ENCODE data around the gene FRAS1. TPM values are rescaled to one million over a fixed set of nuclear protein-coding genes. Genes with fewer than 3 reads are reported as not detected.
"Not testable (repeated sequence)": the region's sequence is repeated elsewhere in the genome, so short reads cannot be mapped to it uniquely, and the experiment has no call there.

Gene FRAS1
- total RNA-seq, 3 donors from 2014 or later: 0.03 to 0.08 (median 0.08) TPM

DNA sequence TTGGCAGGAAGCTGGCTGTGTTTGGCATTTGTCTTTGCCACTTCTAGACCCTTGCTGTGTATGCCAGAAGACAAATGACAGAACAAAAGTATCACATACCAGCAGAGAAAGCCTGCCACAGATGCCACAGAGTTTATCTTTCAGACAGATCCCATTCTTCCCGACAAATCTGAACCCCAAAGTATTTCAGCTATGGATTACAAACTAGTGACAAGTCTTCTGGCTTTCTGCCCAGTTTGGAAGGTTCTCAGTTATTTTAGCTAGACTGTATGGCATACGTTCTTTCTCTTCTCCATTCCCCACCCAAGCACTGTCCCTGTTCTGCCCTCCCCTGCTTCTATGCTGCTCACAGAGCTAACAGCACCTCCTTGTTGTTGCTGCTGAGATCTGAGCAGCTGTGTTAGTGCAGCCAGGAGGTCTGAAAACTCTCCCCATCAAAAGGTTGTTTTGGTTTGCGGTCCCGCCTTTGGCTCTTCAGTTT, 236.7 kb downstream of the FRAS1 start:
- no peak for ATAC-seq
- peaks cover 5% of the 10 kb centered on the region for H3K27me3 Mint-ChIP-seq (ENCODE audit: low read depth)
- H3K36me3 Mint-ChIP-seq (ENCODE audit: insufficient read depth): no peaks in the 10 kb centered on the region
- no peak overlapping the region for H3K4me3 Mint-ChIP-seq
- DNase-seq: no peak
- H3K9me3 Mint-ChIP-seq: no peaks in the 10 kb centered on the region
- H3K4me1 Mint-ChIP-seq (ENCODE audit: low read depth): no peaks in the 10 kb centered on the region

DNA sequence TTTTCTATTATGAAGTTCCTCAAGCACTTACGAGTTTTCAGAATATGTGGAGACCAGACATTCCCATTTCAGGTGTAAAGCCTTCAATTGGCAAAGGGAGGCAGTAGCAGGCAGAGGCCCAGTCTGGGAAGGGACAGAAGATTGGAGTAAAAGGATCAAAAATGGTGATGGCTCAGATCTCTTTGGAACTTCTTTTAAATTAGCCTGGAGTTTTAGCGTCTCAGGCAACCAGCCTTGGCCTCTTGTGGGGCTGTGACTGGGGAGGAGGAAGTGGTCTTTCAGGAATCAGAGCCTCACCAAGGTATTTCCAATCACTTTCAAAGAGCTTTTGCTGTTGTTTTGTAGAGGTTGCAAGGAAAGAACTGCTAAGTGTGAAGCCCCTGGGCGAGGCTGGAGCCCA, 239.1 kb downstream of the FRAS1 start:
- H3K9me3 Mint-ChIP-seq: no peaks in the 10 kb centered on the region
- DNase-seq: no peak
- no peaks in the 10 kb centered on the region for H3K4me1 Mint-ChIP-seq (ENCODE audit: low read depth)
- ATAC-seq: no peak
- H3K36me3 Mint-ChIP-seq (ENCODE audit: insufficient read depth): no peaks in the 10 kb centered on the region
- H3K4me3 Mint-ChIP-seq: no peak overlapping the region
- H3K27me3 Mint-ChIP-seq (ENCODE audit: low read depth): peaks cover 5% of the 10 kb centered on the region

DNA sequence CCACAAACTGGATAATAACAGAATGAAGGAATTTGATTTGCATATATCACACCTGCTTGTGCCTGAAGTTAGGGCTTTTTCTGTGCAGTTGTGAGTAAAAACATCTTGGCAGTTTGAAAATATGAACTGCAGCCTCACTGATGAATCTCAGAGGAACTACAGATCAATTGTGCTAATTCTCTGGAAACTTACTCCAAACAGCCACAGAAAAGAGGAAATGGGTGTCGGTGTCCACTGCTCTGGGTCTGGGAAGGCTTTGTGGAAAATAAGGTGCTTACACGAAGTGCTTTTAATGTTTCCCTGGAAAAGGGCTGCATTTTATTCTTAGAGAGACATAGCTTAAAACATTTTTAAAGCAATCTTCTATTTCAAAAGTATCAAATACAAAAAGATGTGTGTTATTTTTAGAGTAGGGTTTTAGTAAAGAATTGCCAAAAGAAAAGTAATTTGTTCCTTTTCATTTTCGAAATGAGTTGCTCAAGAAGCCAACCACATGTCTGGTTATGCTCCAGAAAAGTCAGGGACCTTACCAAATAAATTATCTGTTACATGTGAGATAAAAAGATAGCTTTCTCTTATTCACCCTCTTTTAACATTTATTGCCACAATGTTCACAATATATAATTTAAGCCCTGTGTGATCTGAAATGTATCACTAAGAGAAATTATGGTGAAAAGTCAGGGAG, 240.1 kb downstream of the FRAS1 start:
- Mint-ChIP-seq H3K9me3 (no peaks in the 10 kb centered on the region), H3K36me3 (ENCODE audit: insufficient read depth) (no peaks in the 10 kb centered on the region), H3K27me3 (ENCODE audit: low read depth) (peaks cover 5% of the 10 kb centered on the region), H3K4me3 (no peak overlapping the region), H3K4me1 (ENCODE audit: low read depth) (no peaks in the 10 kb centered on the region)
- no peak for DNase-seq
- ATAC-seq: no peak

DNA sequence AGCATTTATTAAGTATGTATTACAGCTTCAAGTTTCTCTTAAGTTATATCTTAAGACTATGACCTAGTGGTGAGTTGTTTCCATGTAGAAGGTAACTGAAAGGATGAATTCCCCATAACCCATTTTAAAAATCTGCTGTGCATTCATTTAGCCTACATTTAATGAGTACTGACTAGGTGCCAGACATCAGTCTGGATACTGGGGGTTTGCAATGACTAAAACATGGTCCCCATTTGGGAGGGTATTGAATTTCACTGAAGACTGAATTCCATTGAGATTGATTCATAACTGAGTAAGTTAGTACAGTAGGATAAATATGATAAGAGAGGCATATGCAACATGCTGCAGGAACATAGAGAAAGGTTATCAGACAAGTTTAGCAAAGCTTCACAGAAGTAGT, 241.5 kb downstream of the FRAS1 start:
- Mint-ChIP-seq H3K9me3 (no peaks in the 10 kb centered on the region), H3K4me3 (no peak overlapping the region), H3K4me1 (ENCODE audit: low read depth) (no peaks in the 10 kb centered on the region), H3K36me3 (ENCODE audit: insufficient read depth) (no peaks in the 10 kb centered on the region), H3K27me3 (ENCODE audit: low read depth) (peaks cover 5% of the 10 kb centered on the region)
- no peak for DNase-seq
- ATAC-seq: no peak

DNA sequence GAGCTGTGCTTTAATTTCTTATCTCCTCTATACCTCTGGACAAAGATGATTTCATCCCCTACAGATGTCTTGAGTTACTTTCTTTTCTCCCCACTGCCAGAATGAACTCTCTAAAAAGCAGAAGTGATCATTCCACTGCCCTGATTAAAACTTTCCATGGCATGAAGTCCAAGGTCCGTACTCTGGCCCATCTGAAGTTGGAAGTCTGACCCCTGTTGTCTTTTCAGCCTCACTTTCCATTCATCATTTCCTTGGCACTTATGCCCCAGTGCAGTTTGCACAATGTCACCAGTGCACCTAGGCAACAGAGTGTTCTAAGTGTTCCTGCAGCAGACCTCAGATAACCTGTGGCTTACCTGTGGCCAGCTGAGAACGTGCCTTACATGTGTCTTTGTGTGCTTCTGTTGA, 242.4 kb downstream of the FRAS1 start:
- no peak for ATAC-seq
- H3K4me1 Mint-ChIP-seq (ENCODE audit: low read depth): no peaks in the 10 kb centered on the region

DNA sequence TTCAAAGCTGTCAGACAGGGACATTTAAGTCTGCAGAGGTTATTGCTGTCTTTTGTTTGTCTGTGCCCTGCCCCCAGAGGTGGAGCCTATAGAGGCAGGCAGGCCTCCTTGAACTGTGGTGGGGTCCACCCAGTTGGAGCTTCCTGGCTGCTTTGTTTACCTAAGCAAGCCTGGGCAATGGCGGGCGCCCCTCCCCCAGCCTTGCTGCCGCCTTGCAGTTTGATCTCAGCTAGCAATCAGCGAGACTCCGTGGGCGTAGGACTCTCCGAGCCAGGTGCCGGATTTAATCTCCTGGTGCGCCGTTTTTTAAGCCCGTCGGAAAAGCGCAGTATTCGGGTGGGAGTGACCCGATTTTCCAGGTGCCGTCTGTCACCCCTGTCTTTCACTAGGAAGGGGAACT, 250.1 kb downstream of the FRAS1 start:
- not testable (repeated sequence) for H3K9me3 Mint-ChIP-seq; ATAC-seq; DNase-seq; H3K4me1 Mint-ChIP-seq (ENCODE audit: low read depth); H3K4me3 Mint-ChIP-seq; H3K27me3 Mint-ChIP-seq (ENCODE audit: low read depth); H3K36me3 Mint-ChIP-seq (ENCODE audit: insufficient read depth)

More for the DNA sequence above, 242.4 kb downstream of the FRAS1 start:
- DNase-seq: no peak
- H3K36me3 Mint-ChIP-seq (ENCODE audit: insufficient read depth): no peaks in the 10 kb centered on the region
- no peak overlapping the region for H3K4me3 Mint-ChIP-seq
- H3K27me3 Mint-ChIP-seq (ENCODE audit: low read depth): peaks cover 5% of the 10 kb centered on the region
- H3K9me3 Mint-ChIP-seq: no peaks in the 10 kb centered on the region

DNA sequence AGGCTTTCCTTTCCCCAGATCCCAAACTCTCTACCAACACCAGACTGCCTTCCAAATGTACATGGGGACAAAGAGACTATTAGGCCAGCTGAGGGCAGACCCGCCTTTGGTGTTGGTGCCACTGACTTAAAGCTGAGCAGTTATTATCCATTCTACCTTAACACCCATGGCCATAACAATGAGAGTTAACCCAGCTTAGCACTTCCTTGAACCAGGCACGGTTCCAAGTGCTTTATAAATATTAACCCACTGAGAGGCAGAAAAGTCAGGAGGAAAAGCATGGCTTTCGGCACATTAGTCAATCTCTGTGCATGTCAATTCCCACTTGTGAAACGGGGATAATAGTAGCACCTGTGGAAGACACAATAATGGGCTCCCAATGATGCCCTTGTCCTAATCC, 251.4 kb downstream of the FRAS1 start:
- Mint-ChIP-seq H3K4me1 (ENCODE audit: low read depth) (no peaks in the 10 kb centered on the region), H3K4me3 (no peak overlapping the region), H3K36me3 (ENCODE audit: insufficient read depth) (no peaks in the 10 kb centered on the region), H3K9me3 (no peaks in the 10 kb centered on the region), H3K27me3 (ENCODE audit: low read depth) (no peaks in the 10 kb centered on the region)
- DNase-seq (no peak), ATAC-seq (no peak)

DNA sequence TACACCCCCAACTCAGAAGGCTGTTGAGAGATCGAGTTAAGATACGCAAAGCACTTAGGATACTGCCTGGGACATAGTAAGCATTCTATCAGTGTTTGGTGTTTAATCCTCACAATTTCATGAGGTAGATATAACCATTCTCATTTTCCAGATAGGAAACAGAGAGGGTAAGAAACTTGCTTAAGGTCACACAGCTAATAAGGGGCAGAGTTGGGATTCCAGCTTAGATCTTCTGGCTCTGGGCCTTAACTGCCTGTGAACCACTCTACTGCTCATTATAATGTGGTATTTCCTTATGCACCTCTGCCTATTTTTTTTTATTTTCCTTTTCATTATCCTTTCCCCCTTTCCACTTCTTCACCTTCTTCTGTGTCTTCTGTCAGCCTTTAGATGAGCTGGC, 252.2 kb downstream of the FRAS1 start:
- ATAC-seq (no peak), DNase-seq (no peak)
- no peaks in the 10 kb centered on the region for H3K36me3 Mint-ChIP-seq (ENCODE audit: insufficient read depth)
- H3K4me3 Mint-ChIP-seq: no peak overlapping the region
- no peaks in the 10 kb centered on the region for H3K27me3 Mint-ChIP-seq (ENCODE audit: low read depth)
- no peaks in the 10 kb centered on the region for H3K4me1 Mint-ChIP-seq (ENCODE audit: low read depth)
- H3K9me3 Mint-ChIP-seq: no peaks in the 10 kb centered on the region

DNA sequence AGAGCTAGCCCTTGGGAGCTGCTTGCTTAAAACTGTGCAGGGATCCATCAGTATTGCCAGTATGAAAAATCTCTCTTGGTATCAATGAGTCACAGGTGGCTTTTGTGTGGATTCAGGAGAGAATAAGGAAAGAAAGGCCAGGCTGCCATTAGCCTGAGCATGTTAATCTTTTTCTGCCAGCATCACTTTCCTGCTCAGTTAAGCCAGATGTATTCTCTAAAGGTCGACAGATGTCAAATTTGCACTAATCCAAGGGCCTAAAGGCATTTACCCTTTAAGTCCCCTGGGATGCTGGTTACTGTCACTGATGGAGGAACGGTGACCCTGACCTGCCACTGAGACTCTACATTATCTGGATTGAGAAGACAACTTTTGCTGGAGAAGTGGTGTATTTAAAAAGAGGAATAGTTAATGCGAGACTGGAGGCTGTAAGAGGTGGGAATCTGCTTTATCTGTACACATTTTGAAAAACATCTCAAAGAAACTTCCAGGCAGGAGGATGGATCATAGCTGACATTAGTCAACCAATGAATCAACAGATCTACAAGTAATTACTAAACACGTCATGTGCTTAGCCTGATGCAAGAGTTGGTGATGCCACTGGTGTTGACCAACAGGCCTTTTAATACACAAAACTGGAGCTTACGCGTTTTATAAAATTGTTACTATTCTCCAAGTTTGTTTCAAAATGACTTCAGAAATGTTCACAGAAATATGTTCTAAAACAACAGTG, 253.1 kb downstream of the FRAS1 start:
- no peak for DNase-seq
- H3K9me3 Mint-ChIP-seq: no peaks in the 10 kb centered on the region
- H3K27me3 Mint-ChIP-seq (ENCODE audit: low read depth): peaks cover 3% of the 10 kb centered on the region
- H3K36me3 Mint-ChIP-seq (ENCODE audit: insufficient read depth): no peaks in the 10 kb centered on the region
- no peaks in the 10 kb centered on the region for H3K4me1 Mint-ChIP-seq (ENCODE audit: low read depth)
- ATAC-seq: no peak
- no peak overlapping the region for H3K4me3 Mint-ChIP-seq

DNA sequence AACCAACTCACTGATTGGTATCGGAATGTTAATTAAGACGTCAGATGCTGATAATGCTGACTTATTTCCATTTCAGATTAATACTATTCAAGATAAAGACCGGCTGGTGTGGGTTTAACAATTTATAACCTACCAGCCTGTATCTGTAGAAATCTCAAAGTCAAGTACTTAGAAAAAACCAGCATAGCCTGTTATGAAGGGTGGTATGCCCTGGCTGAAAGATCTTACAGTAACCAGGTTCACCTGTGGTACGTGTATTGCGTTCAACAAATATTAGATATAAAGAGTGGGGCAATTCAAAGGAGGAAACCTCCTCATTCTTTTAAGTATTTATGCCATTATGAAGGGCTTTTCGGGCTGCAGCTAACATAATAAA, 253.6 kb downstream of the FRAS1 start:
- no peak overlapping the region for H3K4me3 Mint-ChIP-seq
- no peak for ATAC-seq
- H3K9me3 Mint-ChIP-seq: no peaks in the 10 kb centered on the region
- no peaks in the 10 kb centered on the region for H3K4me1 Mint-ChIP-seq (ENCODE audit: low read depth)
- H3K36me3 Mint-ChIP-seq (ENCODE audit: insufficient read depth): no peaks in the 10 kb centered on the region
- no peak for DNase-seq
- H3K27me3 Mint-ChIP-seq (ENCODE audit: low read depth): peaks cover 3% of the 10 kb centered on the region

DNA sequence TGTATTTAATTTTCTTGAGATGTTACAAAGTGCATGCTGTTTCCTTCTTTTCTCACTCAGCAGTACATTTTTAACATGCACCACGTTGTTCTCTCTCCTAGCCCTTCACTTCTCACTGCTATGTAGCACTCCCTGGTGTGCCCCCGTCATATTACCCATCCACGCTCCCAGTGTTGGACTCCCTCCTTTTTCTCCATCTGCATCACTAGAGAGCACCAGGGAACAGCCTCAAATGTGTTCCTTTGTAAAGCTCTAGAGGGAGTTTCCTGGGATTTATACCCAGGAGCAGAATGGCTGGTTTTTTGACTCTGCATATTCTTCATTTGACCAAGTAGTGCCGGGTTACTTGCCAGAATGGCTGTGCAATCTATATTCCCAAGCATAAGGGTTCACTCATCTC, 254.2 kb downstream of the FRAS1 start:
- no peak for DNase-seq
- Mint-ChIP-seq H3K36me3 (ENCODE audit: insufficient read depth) (no peaks in the 10 kb centered on the region), H3K4me1 (ENCODE audit: low read depth) (no peaks in the 10 kb centered on the region), H3K27me3 (ENCODE audit: low read depth) (peaks cover 4% of the 10 kb centered on the region), H3K4me3 (no peak overlapping the region), H3K9me3 (no peaks in the 10 kb centered on the region)
- no peak for ATAC-seq

DNA sequence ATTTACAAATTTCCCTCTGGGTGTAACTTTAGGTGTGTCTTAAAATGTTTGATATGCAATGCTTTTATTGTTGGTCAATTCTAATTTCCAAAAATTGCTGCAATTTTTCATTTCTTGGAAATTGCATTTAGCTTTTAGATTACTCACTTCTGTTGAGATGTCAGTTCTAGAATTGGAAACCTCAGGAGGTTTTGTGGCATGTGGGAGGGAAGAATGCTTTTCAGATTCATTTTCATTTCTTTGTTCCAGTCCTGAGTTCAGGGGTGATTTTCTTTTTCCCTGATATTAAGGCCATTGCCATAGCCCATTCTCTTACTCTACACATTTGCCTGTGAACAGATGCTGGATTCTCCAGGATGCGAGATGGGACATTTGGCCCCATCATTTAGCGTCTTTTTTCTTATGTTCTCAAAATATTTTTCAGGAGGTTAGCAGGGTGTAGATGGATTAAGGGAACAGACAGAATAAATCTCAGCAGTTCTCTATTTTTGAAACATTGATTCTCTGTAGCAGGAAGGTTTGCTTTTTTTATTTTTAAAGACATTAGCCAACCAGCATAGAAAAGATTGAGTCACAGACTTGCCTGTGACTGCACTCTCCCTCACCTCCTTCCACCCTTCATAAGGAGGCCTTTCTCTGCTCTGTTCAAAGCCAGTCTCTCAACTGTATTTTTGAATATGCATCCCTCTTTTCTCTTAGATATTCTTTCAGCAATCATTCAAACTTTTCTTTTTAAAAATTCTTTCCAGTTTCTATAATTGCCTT, 256.0 kb downstream of the FRAS1 start:
- no peaks in the 10 kb centered on the region for H3K36me3 Mint-ChIP-seq (ENCODE audit: insufficient read depth)
- no peak for ATAC-seq
- no peaks in the 10 kb centered on the region for H3K9me3 Mint-ChIP-seq

DNA sequence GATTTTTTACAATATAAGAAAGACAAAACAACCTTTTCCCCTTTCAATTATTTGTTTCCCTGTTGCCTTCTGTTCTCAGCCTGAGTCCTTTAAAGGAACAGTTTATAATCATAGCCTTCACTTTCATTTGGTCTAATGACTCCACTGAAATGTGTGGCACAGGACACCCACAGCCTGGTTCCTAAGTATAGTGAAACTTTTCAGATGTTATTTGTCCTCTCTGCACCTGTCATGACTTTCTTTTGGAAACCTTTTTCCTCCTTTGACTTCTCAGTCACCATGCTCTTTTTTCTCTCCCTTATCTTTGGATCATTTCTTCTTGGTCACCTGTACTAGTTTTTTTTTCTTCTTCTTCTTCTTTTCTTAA, 256.6 kb downstream of the FRAS1 start:
- ATAC-seq (no peak), DNase-seq (no peak)
- Mint-ChIP-seq H3K4me1 (ENCODE audit: low read depth) (no peaks in the 10 kb centered on the region), H3K9me3 (no peaks in the 10 kb centered on the region), H3K27me3 (ENCODE audit: low read depth) (peaks cover 10% of the 10 kb centered on the region), H3K36me3 (ENCODE audit: insufficient read depth) (no peaks in the 10 kb centered on the region), H3K4me3 (no peak overlapping the region)

More for the DNA sequence above, 256.0 kb downstream of the FRAS1 start:
- no peak overlapping the region for H3K4me3 Mint-ChIP-seq
- DNase-seq: no peak
- peaks cover 5% of the 10 kb centered on the region for H3K27me3 Mint-ChIP-seq (ENCODE audit: low read depth)
- no peaks in the 10 kb centered on the region for H3K4me1 Mint-ChIP-seq (ENCODE audit: low read depth)

DNA sequence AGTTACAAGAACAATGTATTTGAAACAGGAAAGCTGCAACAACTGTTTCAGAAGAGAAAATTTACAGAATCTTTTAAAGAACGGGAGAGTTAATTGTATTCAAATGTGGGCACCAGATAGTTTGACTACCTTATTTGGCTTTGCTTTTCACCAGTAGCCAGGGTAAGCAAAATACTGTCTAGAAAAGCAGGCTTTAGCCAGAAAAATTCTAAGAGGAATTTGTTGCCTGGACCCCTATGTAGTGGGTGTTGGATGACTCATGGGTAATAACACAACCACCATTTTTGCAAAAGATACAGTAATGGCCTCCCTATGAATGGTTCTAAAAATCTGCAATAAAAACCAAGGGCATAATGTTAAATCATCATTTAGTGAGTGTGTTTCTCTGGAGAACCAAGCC, 261.0 kb downstream of the FRAS1 start:
- Mint-ChIP-seq H3K27me3 (ENCODE audit: low read depth) (peaks cover 17% of the 10 kb centered on the region), H3K9me3 (no peaks in the 10 kb centered on the region), H3K4me3 (no peak overlapping the region), H3K36me3 (ENCODE audit: insufficient read depth) (no peaks in the 10 kb centered on the region), H3K4me1 (ENCODE audit: low read depth) (no peaks in the 10 kb centered on the region)
- DNase-seq: no peak
- ATAC-seq: no peak

All from activated T-cell treated with anti-CD3 and anti-CD28 coated beads, Interleukin-2, amount 50 U/mL, for 4 hours (primary cell).